Activated naive CD4-positive, alpha-beta T cell treated with anti-CD3 and anti-CD28 coated beads for 36 hours (primary cell): ENCODE data around the gene C12orf75. TPM values are rescaled to one million over a fixed set of nuclear protein-coding genes. Genes with fewer than 3 reads are reported as not detected.
"Not testable (repeated sequence)": the region's sequence is repeated elsewhere in the genome, so short reads cannot be mapped to it uniquely, and the experiment has no call there.

ENCODE experiments used
- CTCF ChIA-PET: fragments of 350-600 bp; sonication (Branson Sonifier 250); formaldehyde crosslinking; loops from one replicate; lab custom pipeline; 2021; ENCODE audit warnings: antibody characterized with exemption; lab: Charles Lee
- DNase-seq: peaks from one replicate; pipeline ENCODE4 v3.0.0-alpha.2; 2020
- H3K27ac Mint-ChIP-seq: one replicate; pipeline ENCODE4 v1.8.0; 2021; ENCODE audit warnings: mild to moderate bottlenecking, mixed read lengths
- H3K27me3 Mint-ChIP-seq: one replicate; pipeline ENCODE4 v1.8.0; 2021; ENCODE audit warnings: low read depth, mixed read lengths
- H3K36me3 Mint-ChIP-seq: one replicate; pipeline ENCODE4 v1.8.0; 2021; ENCODE audit warnings: low read depth, mixed read lengths
- H3K4me1 Mint-ChIP-seq: one replicate; pipeline ENCODE4 v1.8.0; 2021; ENCODE audit warnings: low read depth, mixed read lengths
- H3K4me3 Mint-ChIP-seq: one replicate; pipeline ENCODE4 v1.8.0; 2021; ENCODE audit warnings: mild to moderate bottlenecking, moderate library complexity, mixed read lengths
- H3K9me3 Mint-ChIP-seq: one replicate; pipeline ENCODE4 v1.8.0; 2021; ENCODE audit warnings: mixed read lengths
- intact Hi-C: fragments of 100-400 bp; cut with micrococcal nuclease; formaldehyde crosslinking; loops from one replicate; pipeline ENCODE4 v1.15.1; 2023
- total RNA-seq, 2 experiments: library from RNA; stranded (reverse); gene quantifications; one replicate each; pipeline ENCODE4 v1.2.3, GENCODE V29; 2021

Gene C12orf75
- total RNA-seq, 2 experiments from 2014 or later, result 41.1 to 48.5 TPM

GRCh38 chr12:105393587-105393986 is 63.1 kb downstream of the C12orf75 start:
- CTCF ChIA-PET, result interaction anchor here (1.0 to 1.1 kb wide), 2 partner anchors 15 to 111 kb away, joined by 3 read pairs; no protein-coding TSS in a partner anchor
- no peak overlapping the region for H3K4me3 Mint-ChIP-seq
- intact Hi-C loops, result no loop called here
- no peaks in the 10 kb centered on the region for H3K4me1 Mint-ChIP-seq
- no peaks in the 10 kb centered on the region for H3K27me3 Mint-ChIP-seq
- no peak overlapping the region for H3K27ac Mint-ChIP-seq
- H3K9me3 Mint-ChIP-seq, result peaks cover 7% of the 10 kb centered on the region
- peaks cover 5% of the 10 kb centered on the region for H3K36me3 Mint-ChIP-seq
- no peak for DNase-seq

- DNase-seq, result no peak
- H3K36me3 Mint-ChIP-seq, result peaks cover 5% of the 10 kb centered on the region
- CTCF ChIA-PET, result no interaction called here
- H3K27me3 Mint-ChIP-seq, result no peaks in the 10 kb centered on the region
- no peaks in the 10 kb centered on the region for H3K4me1 Mint-ChIP-seq
- no peak overlapping the region for H3K4me3 Mint-ChIP-seq
- intact Hi-C loops, result no loop called here
- H3K27ac Mint-ChIP-seq, result no peak overlapping the region
- H3K9me3 Mint-ChIP-seq, result peaks cover 8% of the 10 kb centered on the region
These were observed 65.5 kb downstream of the C12orf75 start for GRCh38 chr12:105396024-105396423.

- CTCF ChIA-PET, result interaction anchor here (0.6 kb wide), 1 partner anchor 103 kb away, joined by 5 read pairs; no protein-coding TSS in a partner anchor
- intact Hi-C loops, result no loop called here
- H3K4me3 Mint-ChIP-seq, result no peak overlapping the region
These were observed 66.5 kb downstream of the C12orf75 start for GRCh38 chr12:105396983-105397382.

GRCh38 chr12:105398930-105399329 is 68.4 kb downstream of the C12orf75 start:
- Mint-ChIP-seq H3K27me3 (no peaks in the 10 kb centered on the region), H3K36me3 (peaks cover 5% of the 10 kb centered on the region), H3K9me3 (peaks cover 8% of the 10 kb centered on the region), H3K27ac (no peak overlapping the region), H3K4me3 (no peak overlapping the region), H3K4me1 (no peaks in the 10 kb centered on the region)
- CTCF ChIA-PET, result interaction anchor here (0.6 kb wide), 1 partner anchor 184 kb away, joined by 4 read pairs; no protein-coding TSS in a partner anchor
- intact Hi-C loops, result no loop called here
- no peak for DNase-seq

More at GRCh38 chr12:105396983-105397382, 66.5 kb downstream of the C12orf75 start:
- peaks cover 5% of the 10 kb centered on the region for H3K36me3 Mint-ChIP-seq
- peaks cover 8% of the 10 kb centered on the region for H3K9me3 Mint-ChIP-seq
- no peak for DNase-seq
- no peaks in the 10 kb centered on the region for H3K27me3 Mint-ChIP-seq
- H3K4me1 Mint-ChIP-seq, result no peaks in the 10 kb centered on the region
- no peak overlapping the region for H3K27ac Mint-ChIP-seq

- H3K9me3 Mint-ChIP-seq, result peaks cover 12% of the 10 kb centered on the region
- no peak overlapping the region for H3K27ac Mint-ChIP-seq
- intact Hi-C loops, result no loop called here
- CTCF ChIA-PET, result interaction anchor here (0.6 to 1.1 kb wide), 2 partner anchors 21 to 183 kb away, joined by 4 read pairs; no protein-coding TSS in a partner anchor
- H3K4me3 Mint-ChIP-seq, result no peak overlapping the region
- no peaks in the 10 kb centered on the region for H3K4me1 Mint-ChIP-seq
- no peaks in the 10 kb centered on the region for H3K27me3 Mint-ChIP-seq
- DNase-seq, result no peak
- peaks cover 5% of the 10 kb centered on the region for H3K36me3 Mint-ChIP-seq
These were observed 69.1 kb downstream of the C12orf75 start for GRCh38 chr12:105399428-105400081.

- peaks cover 12% of the 10 kb centered on the region for H3K9me3 Mint-ChIP-seq
- no peak for DNase-seq
- no peak overlapping the region for H3K4me3 Mint-ChIP-seq
- intact Hi-C loops, result no loop called here
- no peaks in the 10 kb centered on the region for H3K4me1 Mint-ChIP-seq
- H3K27me3 Mint-ChIP-seq, result no peaks in the 10 kb centered on the region
- H3K36me3 Mint-ChIP-seq, result peaks cover 5% of the 10 kb centered on the region
- CTCF ChIA-PET, result interaction anchor here (1.1 kb wide), 1 partner anchor 20 kb away, joined by 4 read pairs; no protein-coding TSS in a partner anchor
- no peak overlapping the region for H3K27ac Mint-ChIP-seq
These were observed 69.7 kb downstream of the C12orf75 start for GRCh38 chr12:105400227-105400626.

GRCh38 chr12:105401198-105401597 is 70.7 kb downstream of the C12orf75 start:
- Mint-ChIP-seq H3K4me3 (no peak overlapping the region), H3K9me3 (peaks cover 12% of the 10 kb centered on the region), H3K4me1 (no peaks in the 10 kb centered on the region), H3K36me3 (peaks cover 5% of the 10 kb centered on the region), H3K27ac (no peak overlapping the region), H3K27me3 (no peaks in the 10 kb centered on the region)
- CTCF ChIA-PET, result no interaction called here
- DNase-seq, result no peak
- intact Hi-C loops, result no loop called here

GRCh38 chr12:105402366-105402765 is 71.9 kb downstream of the C12orf75 start:
- Mint-ChIP-seq H3K27me3 (no peaks in the 10 kb centered on the region), H3K27ac (no peak overlapping the region), H3K4me1 (no peaks in the 10 kb centered on the region), H3K9me3 (peaks cover 12% of the 10 kb centered on the region), H3K4me3 (no peak overlapping the region), H3K36me3 (peaks cover 5% of the 10 kb centered on the region)
- intact Hi-C loops, result no loop called here
- no peak for DNase-seq
- CTCF ChIA-PET, result interaction anchor here (0.6 to 1.3 kb wide), 2 partner anchors 16 to 43 kb away, joined by 4 to 5 read pairs; no protein-coding TSS in a partner anchor

GRCh38 chr12:105403095-105403494 is 72.6 kb downstream of the C12orf75 start:
- H3K4me1 Mint-ChIP-seq, result no peaks in the 10 kb centered on the region
- CTCF ChIA-PET, result interaction anchor here (0.8 to 1.3 kb wide), 2 partner anchors 13 to 15 kb away, joined by 3 to 5 read pairs; no protein-coding TSS in a partner anchor
- H3K9me3 Mint-ChIP-seq, result peaks cover 10% of the 10 kb centered on the region

GRCh38 chr12:105404134-105404533 is 73.6 kb downstream of the C12orf75 start:
- H3K4me1 Mint-ChIP-seq, H3K27me3 Mint-ChIP-seq, H3K36me3 Mint-ChIP-seq, H3K27ac Mint-ChIP-seq, H3K4me3 Mint-ChIP-seq, intact Hi-C loops, DNase-seq, H3K9me3 Mint-ChIP-seq, CTCF ChIA-PET: not testable (repeated sequence)

More at GRCh38 chr12:105403095-105403494, 72.6 kb downstream of the C12orf75 start:
- Mint-ChIP-seq H3K4me3 (no peak overlapping the region), H3K27ac (no peak overlapping the region), H3K27me3 (no peaks in the 10 kb centered on the region), H3K36me3 (peaks cover 5% of the 10 kb centered on the region)
- no peak for DNase-seq
- intact Hi-C loops, result no loop called here

GRCh38 chr12:105406497-105406896 is 76.0 kb downstream of the C12orf75 start:
- DNase-seq, result no peak
- H3K27ac Mint-ChIP-seq, result no peak overlapping the region
- H3K4me3 Mint-ChIP-seq, result no peak overlapping the region
- CTCF ChIA-PET, result no interaction called here
- H3K36me3 Mint-ChIP-seq, result no peaks in the 10 kb centered on the region
- H3K27me3 Mint-ChIP-seq, result peaks cover 3% of the 10 kb centered on the region
- H3K4me1 Mint-ChIP-seq, result peaks cover 14% of the 10 kb centered on the region
- intact Hi-C loops, result no loop called here
- peaks cover 4% of the 10 kb centered on the region for H3K9me3 Mint-ChIP-seq

GRCh38 chr12:105409279-105409678 is 78.8 kb downstream of the C12orf75 start:
- Mint-ChIP-seq H3K9me3 (peaks cover 3% of the 10 kb centered on the region), H3K27me3 (peaks cover 3% of the 10 kb centered on the region), H3K36me3 (no peaks in the 10 kb centered on the region)

More at GRCh38 chr12:105409279-105409678, 78.8 kb downstream of the C12orf75 start:
- Mint-ChIP-seq H3K4me1 (peaks cover 14% of the 10 kb centered on the region), H3K4me3 (no peak overlapping the region), H3K27ac (no peak overlapping the region)
- intact Hi-C loops, result no loop called here
- DNase-seq, result no peak
- CTCF ChIA-PET, result interaction anchor here (0.7 kb wide), 1 partner anchor 629 kb away, joined by 3 read pairs; no protein-coding TSS in a partner anchor
